Measurements from ENCODE around the gene ABCD4. TPM values are rescaled to one million over a fixed set of nuclear protein-coding genes. Genes with fewer than 3 reads are reported as not detected.
A peak's percentile ranks its signal among the peaks of the same experiment; 100 is the strongest.

Gene ABCD4
- total and polyA plus RNA-seq, 2 of the 4 experiments (the other 2 are of a cell fraction), result 12.2 to 20.4 TPM

- Histone ChIP-seq H3K4me3 (ENCODE audit: insufficient read depth, low read depth, low read length) (no peak overlapping the region), H3K4me2 (ENCODE audit: low read depth, low read length) (no peak overlapping the region), H2AFZ (replicated peaks; ENCODE audit: low read length, poor library complexity) (no peak overlapping the region), H3K9me1 (ENCODE audit: insufficient read depth, low read length) (no peaks in the 10 kb centered on the region), H3K4ac (ENCODE audit: low read depth, low read length) (no peak overlapping the region), H2BK15ac (ENCODE audit: low read depth, low read length) (no peak overlapping the region), H4K91ac (ENCODE audit: insufficient read depth, low read depth, low read length) (no peak overlapping the region), H3K27me3 (ENCODE audit: control insufficient read depth, insufficient read depth, low read length) (no peaks in the 10 kb centered on the region), H2BK5ac (ENCODE audit: low read depth, low read length, poor library complexity, severe bottlenecking) (no peak overlapping the region), H3K36me3 (ENCODE audit: control insufficient read depth, insufficient read depth, low read length) (peaks cover 76% of the 10 kb centered on the region), H2AK9ac (replicated peaks; ENCODE audit: low read depth, low read length, poor library complexity) (no peak overlapping the region), H2BK20ac (ENCODE audit: low read depth, low read length) (no peak overlapping the region), H2AK5ac (ENCODE audit: low read depth, low read length) (no peak overlapping the region), H3K9ac (ENCODE audit: low read depth, low read length) (no peak overlapping the region), H2BK120ac (ENCODE audit: low read depth, low read length) (no peak overlapping the region), H3K79me1 (ENCODE audit: low read depth in 1 of 2, low read length in 2 of 2) (peaks cover 0 to 26% of the 10 kb centered on the region in 2 experiments; a peak in 2 of 4 replicates), H4K8ac (ENCODE audit: low read depth in 2 of 2, low read length in 2 of 2) (no peak overlapping the region), H4K20me1 (ENCODE audit: insufficient read depth, low read length) (peaks cover 15% of the 10 kb centered on the region; the same call in 1 of the 2 replicates), H3K14ac (replicated peaks; ENCODE audit: low read depth, low read length) (no peak overlapping the region), H3K27ac (ENCODE audit: insufficient read depth, low read length) (no peak overlapping the region), H3K23ac (ENCODE audit: low read depth, low read length) (no peak overlapping the region), H3K18ac (ENCODE audit: low read depth, low read length) (no peak overlapping the region), H3K4me1 (ENCODE audit: control insufficient read depth, insufficient read depth, low read length) (no peaks in the 10 kb centered on the region), H4K5ac (ENCODE audit: low read depth, low read length) (no peak overlapping the region), H3K56ac (ENCODE audit: extremely low read depth, insufficient read depth, low read length) (no peak overlapping the region), H3K9me3 (ENCODE audit: control insufficient read depth, insufficient read depth, low read length) (no peaks in the 10 kb centered on the region)
- no peak; the same call in 1 of the 2 replicates for ATAC-seq (ENCODE audit: low read depth)
- ChIA-PET POLR2A (ENCODE audit: unreplicated experiment) (no interaction called here), CTCF (interaction anchor here (0.6 kb wide), 2 partner anchors 67 to 71 kb away, joined by 3 to 5 read pairs; no protein-coding TSS in a partner anchor)
- peak; percentile 19 for DNase-seq
- intact Hi-C loops (cut with micrococcal nuclease) (no loop called here), in situ Hi-C loops (cut with MboI; ENCODE audit: low sequenced_read_pairs) (no loop called here), dilution Hi-C loops (cut with HindIII; ENCODE audit: low sequenced_read_pairs, unreplicated experiment) (no loop called here)
- no CpG with 5 or more reads among the region's 7 CpGs for WGBS, 2 experiments (ENCODE audit: extremely low coverage in 2 of 2, insufficient read length in 1 of 2)
- no TSS peak for BruUV-seq (replicated peaks)
- TF ChIP-seq, protein P1, sequence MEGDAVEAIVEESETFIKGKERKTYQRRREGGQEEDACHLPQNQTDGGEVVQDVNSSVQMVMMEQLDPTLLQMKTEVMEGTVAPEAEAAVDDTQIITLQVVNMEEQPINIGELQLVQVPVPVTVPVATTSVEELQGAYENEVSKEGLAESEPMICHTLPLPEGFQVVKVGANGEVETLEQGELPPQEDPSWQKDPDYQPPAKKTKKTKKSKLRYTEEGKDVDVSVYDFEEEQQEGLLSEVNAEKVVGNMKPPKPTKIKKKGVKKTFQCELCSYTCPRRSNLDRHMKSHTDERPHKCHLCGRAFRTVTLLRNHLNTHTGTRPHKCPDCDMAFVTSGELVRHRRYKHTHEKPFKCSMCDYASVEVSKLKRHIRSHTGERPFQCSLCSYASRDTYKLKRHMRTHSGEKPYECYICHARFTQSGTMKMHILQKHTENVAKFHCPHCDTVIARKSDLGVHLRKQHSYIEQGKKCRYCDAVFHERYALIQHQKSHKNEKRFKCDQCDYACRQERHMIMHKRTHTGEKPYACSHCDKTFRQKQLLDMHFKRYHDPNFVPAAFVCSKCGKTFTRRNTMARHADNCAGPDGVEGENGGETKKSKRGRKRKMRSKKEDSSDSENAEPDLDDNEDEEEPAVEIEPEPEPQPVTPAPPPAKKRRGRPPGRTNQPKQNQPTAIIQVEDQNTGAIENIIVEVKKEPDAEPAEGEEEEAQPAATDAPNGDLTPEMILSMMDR (conservative IDR thresholded peaks at IDR 0.05; ENCODE audit: low read depth, low read length), result peak; percentile 41
- TF ChIP-seq RAD21 (IDR thresholded peaks at IDR 0.05; ENCODE audit: low read length), result no peak
These were observed 12.3 kb downstream of the ABCD4 start for GRCh38 chr14:74290415-74290814.

Measured in IMR-90 (cell line).